Right cardiac atrium (tissue), 5 donors: ENCODE measurements around the gene FXN. TPM values are rescaled to one million over a fixed set of nuclear protein-coding genes. Genes with fewer than 3 reads are reported as not detected.

Source experiments
- ATAC-seq, 2 donors: fragments of 200-7000 bp; cut with Tn5 transposase; one replicate each; pipeline versions ENCODE4 v1.8.0 to v1.9.1; 2020; ENCODE audit warnings: moderate library complexity in 2 of 2, mild to moderate bottlenecking in 1 of 2
- DNase-seq, 3 donors: peaks; one replicate each; pipeline ENCODE4 v3.0.0-alpha.2; 2020
- H3K27ac ChIP-seq: one replicate; pipeline ENCODE4 v1.5.1; 2013; ENCODE audit warnings: mild to moderate bottlenecking, low read length, control low read depth, moderate library complexity
- H3K27me3 ChIP-seq: one replicate; pipeline ENCODE4 v1.6.1; 2013; ENCODE audit not compliant: control insufficient read depth, insufficient read depth
- H3K4me1 ChIP-seq: one replicate; pipeline ENCODE4 v1.6.1; 2013; ENCODE audit warnings: low read length; ENCODE audit not compliant: control insufficient read depth, insufficient read depth
- H3K4me3 ChIP-seq: one replicate; pipeline ENCODE4 v1.5.1; 2013; ENCODE audit warnings: low read length, control low read depth
- H3K9me3 ChIP-seq: one replicate; pipeline ENCODE4 v1.6.1; 2013; ENCODE audit warnings: low read length; ENCODE audit not compliant: control insufficient read depth
- WGBS: extraction: QIAGEN DNeasy Blood & Tissue Kit; methylation state at CpG from one replicate; pipeline ENCODE4 v1.1.7; 2013; 5-methylcytosine and 5-hydroxymethylcytosine counted together
- intact Hi-C, 4 donors: fragments of 100-400 bp; cut with DNase I; formaldehyde crosslinking; loops; one replicate each; pipeline versions ENCODE4 v1.11.0 to v1.14.0; 2022 to 2023
- polyA plus RNA-seq: library from polyadenylated mRNA; stranded (reverse); fragments of 200-250 nt; gene quantifications from one replicate; pipeline ENCODE4 v1.2.3, GENCODE V29; 2013
- total RNA-seq, 4 donors: library from RNA; stranded (reverse); fragmentation: NEBNext Ultra II Directional; extraction: Animal tissue kit (Norgen Biotek cat#: 25700); gene quantifications; one replicate each; pipeline ENCODE4 v1.2.1, GENCODE V29; 2021
- donor health status: healthy with polysubstance abuse.
- donor health status: DM: no; HTN: yes; CAD: no.
- donor health status: DM: no; HTN: no; CAD: no.
- donor health status: DM: no; HTN: yes; CAD: no; lungs with severe emphysema.
- donor health status: DM: yes; HTN: yes; CAD: no.

Gene FXN
- total and polyA plus RNA-seq, 5 donors, result 18.1 to 28.9 (median 28.0) TPM

DNA sequence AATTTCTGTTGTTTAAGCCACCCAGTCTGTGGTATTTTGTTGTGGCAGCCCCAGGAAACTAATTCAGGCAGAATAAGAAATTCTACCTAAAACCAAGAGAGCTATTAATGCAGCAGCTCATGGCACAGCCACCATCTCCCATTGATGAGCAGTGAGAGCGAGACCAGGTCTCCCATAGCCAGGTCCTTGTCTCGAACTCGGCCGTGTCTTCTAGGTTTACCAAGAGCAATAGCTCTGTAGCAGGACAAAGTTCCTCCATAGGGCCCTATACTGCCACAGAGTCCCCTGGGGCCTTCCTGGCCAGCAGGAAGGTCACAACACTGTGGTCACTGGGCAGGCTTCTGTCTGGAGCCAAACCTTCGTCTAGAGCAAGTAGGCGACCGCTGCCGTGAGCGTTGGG lies 104.0 kb downstream of the FXN start:
- peaks cover 4% of the 10 kb centered on the region for H3K4me1 ChIP-seq
- no peak for DNase-seq
- H3K27me3 ChIP-seq, result no peaks in the 10 kb centered on the region
- no peak for ATAC-seq
- no peaks in the 10 kb centered on the region for H3K9me3 ChIP-seq
- WGBS, result 93% methylated on average over 9 of the region's 9 CpGs
- intact Hi-C loops, result loop anchor here in 1 of 4 donors (10.0 kb wide), 1 partner anchor 85 kb away; no protein-coding TSS in a partner anchor
- no peak overlapping the region for H3K4me3 ChIP-seq
- no peak overlapping the region for H3K27ac ChIP-seq

DNA sequence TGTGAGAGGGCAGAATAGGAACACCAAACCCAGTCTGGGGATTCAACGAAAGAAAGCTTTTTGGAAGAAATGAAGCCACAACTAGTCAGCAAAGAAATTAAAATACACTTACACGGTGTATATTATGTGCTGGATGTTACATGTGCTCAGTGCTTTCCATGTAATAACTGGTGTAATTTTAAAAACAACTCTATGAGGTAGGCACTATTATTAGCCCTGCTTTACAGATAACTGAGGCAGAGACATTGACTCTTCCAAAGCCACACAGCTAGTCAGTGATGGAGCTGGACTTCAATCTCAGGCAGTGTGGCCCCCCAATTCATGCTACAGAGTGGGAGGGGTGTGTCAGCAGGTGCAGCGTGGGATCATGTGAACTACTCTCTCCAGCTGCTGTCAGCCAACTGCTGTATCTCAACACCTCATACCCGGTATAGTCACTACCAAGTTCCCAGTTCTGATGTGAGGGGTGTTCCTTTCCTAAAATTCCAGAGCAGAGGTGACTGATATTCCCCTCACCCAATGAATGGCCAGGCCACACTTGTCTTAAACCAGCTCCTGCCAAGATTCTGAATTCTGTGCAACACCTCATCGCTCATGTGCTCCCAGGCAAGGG lies 104.7 kb downstream of the FXN start:
- Histone ChIP-seq H3K4me1 (peaks cover 4% of the 10 kb centered on the region), H3K9me3 (no peaks in the 10 kb centered on the region), H3K4me3 (no peak overlapping the region), H3K27me3 (no peaks in the 10 kb centered on the region), H3K27ac (no peak overlapping the region)
- no peak for DNase-seq
- WGBS, result 88% methylated on average over 5 of the region's 5 CpGs
- peak in 1 of 2 donors; percentile 28 for ATAC-seq
- intact Hi-C loops, result no loop called here

DNA sequence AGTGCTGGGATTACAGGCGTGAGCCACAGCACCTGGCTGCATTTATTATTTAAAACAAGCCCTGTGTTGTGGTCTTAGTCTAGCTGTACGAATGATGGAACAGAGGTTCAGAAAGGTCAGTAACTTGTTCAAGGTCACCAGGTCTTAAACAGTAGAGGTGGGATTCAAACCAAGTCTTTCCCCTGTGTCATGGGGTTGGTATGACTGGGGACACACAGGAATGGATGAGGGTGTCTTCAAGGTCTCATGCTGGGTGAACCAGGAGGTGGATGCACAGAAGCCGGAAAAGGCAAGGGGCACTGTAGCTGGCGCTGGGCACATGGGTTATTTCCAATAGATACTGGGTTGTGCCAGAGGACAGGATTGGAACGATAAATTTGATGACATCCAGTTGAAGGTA lies 106.3 kb downstream of the FXN start:
- intact Hi-C loops, result no loop called here
- H3K27me3 ChIP-seq, result no peaks in the 10 kb centered on the region
- WGBS, result 92% methylated on average over 5 of the region's 5 CpGs
- no peaks in the 10 kb centered on the region for H3K9me3 ChIP-seq
- peaks cover under 1% of the 10 kb centered on the region for H3K4me1 ChIP-seq
- H3K4me3 ChIP-seq, result no peak overlapping the region
- DNase-seq (no peak), ATAC-seq (no peak)
- no peak overlapping the region for H3K27ac ChIP-seq

DNA sequence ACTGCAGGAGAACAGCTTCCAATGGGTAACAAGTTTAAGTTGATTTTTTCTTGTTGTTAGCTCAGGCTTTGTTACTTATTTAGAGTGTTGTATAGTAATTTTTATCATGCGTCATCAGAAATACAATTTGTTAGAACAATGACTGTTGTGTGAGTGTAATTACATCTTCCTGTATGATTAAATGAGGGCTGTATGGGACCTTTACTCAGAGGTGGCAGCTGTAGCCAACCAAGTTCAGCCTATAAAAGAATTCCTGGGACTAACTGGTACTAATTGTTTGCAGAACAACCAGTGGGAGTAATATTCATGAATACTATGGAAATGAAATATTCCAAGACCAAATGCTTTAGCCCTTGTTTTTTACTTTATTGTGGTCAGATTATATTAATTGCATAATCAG lies 107.7 kb downstream of the FXN start:
- no peaks in the 10 kb centered on the region for H3K4me1 ChIP-seq
- intact Hi-C loops, result no loop called here
- no peak overlapping the region for H3K4me3 ChIP-seq
- no peaks in the 10 kb centered on the region for H3K9me3 ChIP-seq
- DNase-seq (no peak), ATAC-seq (peak in 1 of 2 donors; percentile 41)
- H3K27me3 ChIP-seq, result no peaks in the 10 kb centered on the region
- no peak overlapping the region for H3K27ac ChIP-seq
- 58% methylated on average over 1 of the region's 1 CpG for WGBS

DNA sequence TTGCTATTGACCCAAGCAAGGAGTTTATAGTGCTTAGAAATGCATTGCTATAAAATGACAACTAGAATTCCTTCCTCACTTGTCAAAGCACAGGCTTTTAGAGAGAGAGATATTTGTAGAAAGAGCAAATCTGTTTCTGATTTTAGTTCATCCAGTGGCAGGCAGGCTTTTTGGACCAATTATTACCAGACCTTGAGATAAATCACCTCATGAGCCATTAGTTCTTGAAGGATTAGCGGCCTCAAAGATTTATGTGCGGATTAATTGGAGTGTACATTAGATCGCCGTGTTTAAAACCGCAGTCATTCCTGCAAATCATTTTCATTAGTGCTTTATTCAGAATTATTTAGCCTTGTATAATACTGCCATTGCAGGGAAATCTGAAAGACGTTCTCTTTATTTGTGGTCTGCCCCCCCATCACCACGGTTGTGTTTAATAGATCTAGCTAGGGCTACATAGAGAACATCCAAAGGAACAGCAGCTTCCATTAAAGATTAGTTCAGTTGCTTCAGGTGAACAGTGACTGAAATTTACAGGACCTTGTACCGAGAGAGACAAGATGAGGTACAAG lies 109.7 kb downstream of the FXN start:
- DNase-seq (no peak), ATAC-seq (no peak)
- H3K27ac ChIP-seq, result no peak overlapping the region
- H3K4me1 ChIP-seq, result no peaks in the 10 kb centered on the region
- WGBS, result 98% methylated on average over 8 of the region's 8 CpGs
- no peaks in the 10 kb centered on the region for H3K9me3 ChIP-seq
- H3K27me3 ChIP-seq, result no peaks in the 10 kb centered on the region
- no peak overlapping the region for H3K4me3 ChIP-seq
- intact Hi-C loops, result no loop called here

DNA sequence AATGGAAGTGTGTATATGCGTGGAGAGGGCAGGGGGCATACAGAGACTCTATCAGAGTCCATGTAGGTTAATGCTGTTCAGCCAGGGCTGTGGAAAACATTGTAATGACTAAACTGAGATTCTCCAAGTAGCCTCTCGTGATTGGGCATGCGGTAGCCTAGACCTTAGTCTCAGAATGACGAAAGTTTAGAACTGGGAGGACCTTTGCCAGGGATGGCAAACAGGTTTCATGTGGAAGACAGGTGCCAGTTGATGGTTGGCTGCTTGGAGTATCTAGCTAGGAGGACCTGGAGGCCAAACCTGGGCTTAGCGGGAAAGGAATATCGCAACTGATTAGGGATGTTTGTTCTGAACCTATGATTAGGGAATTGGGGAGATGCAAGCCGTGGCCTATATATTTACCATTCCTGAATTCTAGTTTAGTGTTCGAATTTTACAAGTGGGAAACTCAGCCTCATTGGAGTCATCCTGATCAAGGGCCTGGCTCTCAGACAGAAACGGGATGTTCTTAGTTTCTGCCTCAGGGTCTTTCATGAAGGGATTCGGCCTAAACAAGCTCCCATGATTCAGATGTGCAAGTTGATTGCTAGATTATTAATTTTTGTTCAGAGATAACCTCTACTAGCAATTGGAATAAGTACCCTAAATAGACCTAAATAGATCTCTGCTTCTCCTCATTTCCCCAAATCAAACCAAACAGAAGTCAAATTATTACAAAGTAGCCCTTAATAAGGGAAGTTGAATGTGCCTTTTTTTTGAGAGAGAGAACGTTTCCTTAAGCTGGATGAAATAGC lies 111.7 kb downstream of the FXN start:
- DNase-seq (no peak), ATAC-seq (no peak)
- H3K9me3 ChIP-seq, result no peaks in the 10 kb centered on the region
- H3K4me1 ChIP-seq, result no peaks in the 10 kb centered on the region
- H3K4me3 ChIP-seq, result no peak overlapping the region
- intact Hi-C loops, result no loop called here
- no peak overlapping the region for H3K27ac ChIP-seq
- 97% methylated on average over 11 of the region's 11 CpGs for WGBS
- no peaks in the 10 kb centered on the region for H3K27me3 ChIP-seq

DNA sequence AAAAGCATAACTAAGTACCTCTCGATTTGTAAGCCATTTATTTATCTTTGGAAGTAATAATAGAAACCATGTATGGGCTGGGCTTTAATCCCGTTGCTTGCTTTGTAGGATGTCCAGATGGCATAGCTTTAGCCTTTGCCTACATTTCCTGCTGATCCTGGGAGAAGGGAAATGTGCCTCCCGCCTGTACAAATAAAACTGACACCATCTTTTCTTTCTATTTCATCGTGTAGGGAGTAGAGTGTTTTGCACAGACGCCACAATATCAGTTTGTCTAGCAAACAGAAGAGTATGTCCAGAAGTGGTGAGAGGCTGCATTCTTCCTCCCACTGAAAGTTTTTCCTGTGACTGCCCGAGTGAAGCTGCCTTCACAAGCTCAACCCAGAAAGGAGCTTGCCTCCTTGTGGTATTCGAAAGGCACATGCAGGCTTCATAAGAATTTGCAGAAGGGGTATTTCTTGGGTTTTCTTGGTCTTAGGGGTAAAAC lies 113.8 kb downstream of the FXN start:
- DNase-seq (no peak), ATAC-seq (peak; percentile 68 to 69)
- no peaks in the 10 kb centered on the region for H3K4me1 ChIP-seq
- no peaks in the 10 kb centered on the region for H3K27me3 ChIP-seq
- 11% methylated on average over 7 of the region's 7 CpGs for whole genome bisulfite sequencing
- no peaks in the 10 kb centered on the region for H3K9me3 ChIP-seq
- no peak overlapping the region for H3K27ac ChIP-seq
- H3K4me3 ChIP-seq, result no peak overlapping the region
- intact Hi-C loops, result no loop called here

Other genes with a start within 250 kb of the FXN start
- not detected for gene PRKACG, start 21.6 kb upstream of the FXN start, total RNA-seq
- not detected for gene PRKACG, start 21.6 kb upstream of the FXN start, polyA plus RNA-seq
- gene TJP2, start 138.5 kb downstream of the FXN start, total RNA-seq, result 10 to 100 TPM; 37.9 to 56.3 (median 49.1) TPM
- gene TJP2, start 138.5 kb downstream of the FXN start, polyA plus RNA-seq, result 23.8 TPM